HepG2 (cell line): ENCODE data around the gene PDCD2L. TPM values are rescaled to one million over a fixed set of nuclear protein-coding genes. Genes with fewer than 3 reads are reported as not detected.
A peak's percentile ranks its signal among the peaks of the same experiment; 100 is the strongest.

Experiments used
- ATAC-seq: fragments of 200-7000 bp; cut with Tn5 transposase; 3 replicates; pipeline ENCODE4 v1.9.1; 2020; ENCODE audit warnings: mild to moderate bottlenecking, moderate library complexity
- BruUV-seq: library from RNA; stranded (reverse); fragments of 400-500 nt; replicated peaks from 2 replicates; lab custom pipeline; 2021; lab: Mats Ljungman, UMichigan
- CTCF ChIA-PET: fragments of 300-600 bp; formaldehyde crosslinking; extraction: SDS; loops from one replicate; lab custom pipeline; 2021; ENCODE audit warnings: low total read pairs, inconsistent platforms, low intra/inter-chr PET ratio; lab: Yijun Ruan, JAX
- POLR2A ChIA-PET: fragments of 350-600 bp; sonication (Branson Sonifier 250); formaldehyde crosslinking; loops from one replicate; lab custom pipeline; 2020; ENCODE audit warnings: antibody characterized with exemption, inconsistent platforms; lab: Yijun Ruan, JAX
- DNase-seq: peaks from one replicate; pipeline ENCODE4 v3.0.0-alpha.2; 2015; ENCODE audit warnings: low spot score
- FAIRE-seq: peaks from 3 replicates; lab custom pipeline; 2011; peaks lifted over from hg19 to GRCh38; lab: Jason Lieb, UNC
- H2AFZ ChIP-seq: one replicate; pipeline ENCODE4 v1.6.1; 2011; ENCODE audit warnings: low read length, inconsistent platforms
- H3K27ac ChIP-seq: fragments of 300-600 bp; 3 replicates; pipeline ENCODE4 v1.8.0; 2011; ENCODE audit warnings: mixed run types, mild to moderate bottlenecking, mixed read lengths, low read length, inconsistent platforms; ENCODE audit not compliant: insufficient read depth; ENCODE audit errors: extremely low read length
- H3K27me3 ChIP-seq, 2 experiments: fragments of 200-600 bp in 1 of 2; 2 replicates in 1 of 2; 3 replicates in 1 of 2; pipeline versions ENCODE4 v1.6.0 to v1.8.0; 2011; ENCODE audit warnings: low read length in 2 of 2, mild to moderate bottlenecking in 2 of 2, moderate library complexity in 2 of 2, inconsistent platforms in 1 of 2; ENCODE audit not compliant: insufficient read depth in 2 of 2, control insufficient read depth in 1 of 2
- H3K36me3 ChIP-seq, 2 experiments: fragments of 200-600 bp in 1 of 2; replicated peaks in 1 of 2; 2 replicates in 1 of 2; 3 replicates in 1 of 2; pipeline versions ENCODE4 v1.5.1 to v1.8.0; 2011; ENCODE audit warnings: low read length in 2 of 2, inconsistent platforms in 1 of 2; ENCODE audit not compliant: insufficient read depth in 2 of 2, control insufficient read depth in 1 of 2
- H3K4me1 ChIP-seq: 2 replicates; pipeline ENCODE4 v1.5.1; 2012; ENCODE audit warnings: low read length, inconsistent platforms; ENCODE audit not compliant: insufficient read depth
- H3K4me2 ChIP-seq: 2 replicates; pipeline ENCODE4 v1.6.0; 2011; ENCODE audit warnings: low read depth, low read length, inconsistent platforms
- H3K4me3 ChIP-seq, 3 experiments: fragments of 200-600 bp in 1 of 3; sonication (generic), shearing (Covaris generic) in 1 of 3; replicated peaks in 1 of 3; 2 replicates each; pipeline ENCODE4 v1.5.1; 2011 to 2016; ENCODE audit warnings: low read length in 3 of 3, inconsistent platforms in 2 of 3, low read depth in 2 of 3, mild to moderate bottlenecking in 2 of 3, control low read depth in 1 of 3, mixed read lengths in 1 of 3; ENCODE audit not compliant: insufficient read depth in 1 of 3
- H3K79me2 ChIP-seq: one replicate; pipeline ENCODE4 v1.6.1; 2011; ENCODE audit warnings: low read length, inconsistent platforms; ENCODE audit not compliant: insufficient read depth
- H3K9ac ChIP-seq: 2 replicates; pipeline ENCODE4 v1.6.0; 2011; ENCODE audit warnings: mild to moderate bottlenecking, low read depth, low read length, inconsistent platforms; ENCODE audit not compliant: insufficient read depth
- H3K9me3 ChIP-seq: 2 replicates; pipeline ENCODE4 v1.5.1; 2012; ENCODE audit warnings: mild to moderate bottlenecking, low read length
- H4K20me1 ChIP-seq: 2 replicates; pipeline ENCODE4 v1.6.0; 2011; ENCODE audit warnings: inconsistent platforms, mild to moderate bottlenecking, low read length, moderate library complexity; ENCODE audit not compliant: insufficient read depth
- HOXA7 ChIP-seq: sonication (generic); formaldehyde crosslinking; IDR thresholded peaks from 2 replicates; pipeline ENCODE4 v1.8.1; 2022; ENCODE audit warnings: mild to moderate bottlenecking, missing genetic modification reagents, moderate library complexity
- RCOR2 ChIP-seq: IDR thresholded peaks from 2 replicates; pipeline ENCODE4 v1.6.1; 2016; ENCODE audit warnings: missing biosample characterization, missing genetic modification reagents
- ZNF512 ChIP-seq: sonication (generic); formaldehyde crosslinking; IDR thresholded peaks from 2 replicates; pipeline ENCODE4 v1.4.0; 2020; ENCODE audit warnings: mild to moderate bottlenecking, missing genetic modification reagents
- ZNF780A ChIP-seq: sonication (generic); formaldehyde crosslinking; IDR thresholded peaks from 2 replicates; pipeline ENCODE4 v1.8.0; 2022; ENCODE audit warnings: mild to moderate bottlenecking, missing genetic modification reagents, moderate library complexity
- WGBS: methylation state at CpG from one replicate; pipeline ENCODE4 v1.1.6; 2017; ENCODE audit warnings: low lambda C conversion rate; 5-methylcytosine and 5-hydroxymethylcytosine counted together
- in situ Hi-C: cut with HindIII; loops from 2 replicates; pipeline ENCODE4 v1.10.0; 2017; ENCODE audit warnings: low pct_unique_long_range_greater_than_20kb; ENCODE audit not compliant: extremely low pct_ligation_motif_present
- intact Hi-C: fragments of 100-400 bp; cut with micrococcal nuclease; formaldehyde crosslinking; loops from one replicate; pipeline ENCODE4 v1.10.0; 2022; ENCODE audit not compliant: unreplicated experiment
- polyA plus RNA-seq, 8 experiments: library from polyadenylated mRNA; depleted of rRNA in 3 of 8; stranded (reverse) in 7 of 8; unstranded in 1 of 8; fragments of >200 nt; fragmentation: Illumina TruSeq in 4 of 8; extraction: Trizol in 4 of 8; gene quantifications; 2 replicates each; pipeline versions ENCODE4 v1.2.1 to v1.2.3, GENCODE V29; 2011 to 2016; ENCODE audit warnings: low read depth in 4 of 8, missing spikeins in 1 of 8, mixed read lengths in 1 of 8; ENCODE audit not compliant: insufficient read depth in 1 of 8
- total RNA-seq, 5 experiments: library from RNA; depleted of rRNA; stranded (reverse); fragments of >200 nt; fragmentation: Illumina TruSeq; extraction: Trizol; gene quantifications; 2 replicates each; pipeline ENCODE4 v1.2.3, GENCODE V29; 2016; ENCODE audit warnings: low read depth in 1 of 5
- TF ChIP-seq, protein P1 (sequence below): sonication (generic); formaldehyde crosslinking; IDR thresholded peaks from 2 replicates; pipeline ENCODE4 v1.4.0; 2020; ENCODE audit warnings: missing genetic modification reagents
- TF ChIP-seq, protein P2 (sequence below): sonication (generic); formaldehyde crosslinking; IDR thresholded peaks from 2 replicates; pipeline ENCODE4 v1.8.0; 2023; ENCODE audit warnings: mild to moderate bottlenecking, missing genetic modification reagents

The PDCD2L gene
- total and polyA plus RNA-seq, 2 of the 13 experiments (the other 11 are each of a cell fraction or from before 2014, with no cell fraction given) = 29.3 to 35.2 TPM

DNA sequence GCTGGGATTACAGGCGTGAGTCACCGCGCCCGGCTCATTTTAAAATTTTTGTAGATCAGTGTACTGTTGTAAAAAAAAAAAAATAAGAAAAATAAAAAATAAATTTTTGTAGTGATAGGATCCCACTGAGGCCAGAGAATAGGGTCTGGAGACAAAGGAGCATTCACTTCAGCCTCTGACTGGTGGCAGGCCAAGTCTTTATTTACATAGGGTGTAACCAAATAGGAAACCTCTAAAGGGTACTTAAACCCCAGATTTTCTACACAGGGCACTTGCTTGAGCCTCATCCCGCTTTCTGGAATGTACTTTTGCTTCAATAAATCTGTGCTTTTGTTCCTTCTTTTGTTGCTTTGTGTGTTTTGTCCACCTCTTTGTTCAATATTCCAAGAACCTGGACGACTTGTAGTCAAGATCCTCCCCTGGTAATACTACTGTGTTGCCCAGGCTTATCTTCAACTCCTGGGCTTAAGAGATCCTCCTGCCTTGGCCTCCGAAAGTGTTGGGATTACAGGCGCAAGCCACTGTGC lies 2.1 kb upstream of the PDCD2L start (continued):
- TF ChIP-seq ZNF512 (CRISPR knock-in tag) = no peak
- TF ChIP-seq RCOR2 = no peak
- TF ChIP-seq, protein P1, sequence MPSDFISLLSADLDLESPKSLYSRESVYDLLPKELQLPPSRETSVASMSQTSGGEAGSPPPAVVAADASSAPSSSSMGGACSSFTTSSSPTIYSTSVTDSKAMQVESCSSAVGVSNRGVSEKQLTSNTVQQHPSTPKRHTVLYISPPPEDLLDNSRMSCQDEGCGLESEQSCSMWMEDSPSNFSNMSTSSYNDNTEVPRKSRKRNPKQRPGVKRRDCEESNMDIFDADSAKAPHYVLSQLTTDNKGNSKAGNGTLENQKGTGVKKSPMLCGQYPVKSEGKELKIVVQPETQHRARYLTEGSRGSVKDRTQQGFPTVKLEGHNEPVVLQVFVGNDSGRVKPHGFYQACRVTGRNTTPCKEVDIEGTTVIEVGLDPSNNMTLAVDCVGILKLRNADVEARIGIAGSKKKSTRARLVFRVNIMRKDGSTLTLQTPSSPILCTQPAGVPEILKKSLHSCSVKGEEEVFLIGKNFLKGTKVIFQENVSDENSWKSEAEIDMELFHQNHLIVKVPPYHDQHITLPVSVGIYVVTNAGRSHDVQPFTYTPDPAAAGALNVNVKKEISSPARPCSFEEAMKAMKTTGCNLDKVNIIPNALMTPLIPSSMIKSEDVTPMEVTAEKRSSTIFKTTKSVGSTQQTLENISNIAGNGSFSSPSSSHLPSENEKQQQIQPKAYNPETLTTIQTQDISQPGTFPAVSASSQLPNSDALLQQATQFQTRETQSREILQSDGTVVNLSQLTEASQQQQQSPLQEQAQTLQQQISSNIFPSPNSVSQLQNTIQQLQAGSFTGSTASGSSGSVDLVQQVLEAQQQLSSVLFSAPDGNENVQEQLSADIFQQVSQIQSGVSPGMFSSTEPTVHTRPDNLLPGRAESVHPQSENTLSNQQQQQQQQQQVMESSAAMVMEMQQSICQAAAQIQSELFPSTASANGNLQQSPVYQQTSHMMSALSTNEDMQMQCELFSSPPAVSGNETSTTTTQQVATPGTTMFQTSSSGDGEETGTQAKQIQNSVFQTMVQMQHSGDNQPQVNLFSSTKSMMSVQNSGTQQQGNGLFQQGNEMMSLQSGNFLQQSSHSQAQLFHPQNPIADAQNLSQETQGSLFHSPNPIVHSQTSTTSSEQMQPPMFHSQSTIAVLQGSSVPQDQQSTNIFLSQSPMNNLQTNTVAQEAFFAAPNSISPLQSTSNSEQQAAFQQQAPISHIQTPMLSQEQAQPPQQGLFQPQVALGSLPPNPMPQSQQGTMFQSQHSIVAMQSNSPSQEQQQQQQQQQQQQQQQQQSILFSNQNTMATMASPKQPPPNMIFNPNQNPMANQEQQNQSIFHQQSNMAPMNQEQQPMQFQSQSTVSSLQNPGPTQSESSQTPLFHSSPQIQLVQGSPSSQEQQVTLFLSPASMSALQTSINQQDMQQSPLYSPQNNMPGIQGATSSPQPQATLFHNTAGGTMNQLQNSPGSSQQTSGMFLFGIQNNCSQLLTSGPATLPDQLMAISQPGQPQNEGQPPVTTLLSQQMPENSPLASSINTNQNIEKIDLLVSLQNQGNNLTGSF (CRISPR knock-in tag) = no peak

- in situ Hi-C loops = no loop called here
- ATAC-seq (no peak), FAIRE-seq (no peak), DNase-seq (no peak)
- Histone ChIP-seq H3K9me3 (no peaks in the 10 kb centered on the region), H3K9ac (peak overlapping the region; percentile 83), H3K27me3 (no peaks in the 10 kb centered on the region), H3K27ac (peak overlapping the region; percentile 60), H4K20me1 (no peaks in the 10 kb centered on the region; the same call in 1 of the 2 replicates), H3K4me3 (peak overlapping the region; percentile 59 to 95 (median 75); a peak in 5 of 6 replicates), H3K79me2 (peaks cover 13% of the 10 kb centered on the region), H2AFZ (peak overlapping the region; percentile 74), H3K4me1 (peaks cover 33% of the 10 kb centered on the region), H3K36me3 (peaks cover 12 to 27% of the 10 kb centered on the region in 2 experiments), H3K4me2 (peak overlapping the region; percentile 67)
- ChIA-PET CTCF (no interaction called here), POLR2A (interaction anchor here (0.7 kb wide), 1 partner anchor 1755 kb away, joined by 3 read pairs; no protein-coding TSS in a partner anchor)
- 45% methylated on average over 6 of the region's 6 CpGs for WGBS
- no TSS peak for BruUV-seq
- intact Hi-C loops = loop anchor here (2.0 kb wide), 1 partner anchor 23 kb away; no protein-coding TSS in a partner anchor
- TF ChIP-seq HOXA7 (CRISPR knock-in tag) (no peak), ZNF780A (0 out of 2 replicates have a peak, but pooled peaks have one; percentile 7)
- TF ChIP-seq, protein P2, sequence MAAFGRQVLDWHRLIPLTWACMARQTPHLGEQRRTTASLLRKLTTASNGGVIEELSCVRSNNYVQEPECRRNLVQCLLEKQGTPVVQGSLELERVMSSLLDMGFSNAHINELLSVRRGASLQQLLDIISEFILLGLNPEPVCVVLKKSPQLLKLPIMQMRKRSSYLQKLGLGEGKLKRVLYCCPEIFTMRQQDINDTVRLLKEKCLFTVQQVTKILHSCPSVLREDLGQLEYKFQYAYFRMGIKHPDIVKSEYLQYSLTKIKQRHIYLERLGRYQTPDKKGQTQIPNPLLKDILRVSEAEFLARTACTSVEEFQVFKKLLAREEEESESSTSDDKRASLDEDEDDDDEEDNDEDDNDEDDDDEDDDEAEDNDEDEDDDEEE (CRISPR knock-in tag) = no peak
These were observed 453 bp upstream of the PDCD2L start for GRCh38 chr19:34403784-34404108.
